Measurements from ENCODE around the gene DCXR.

The DCXR gene

GRCh38 chr17:81990836-81991683, 46.4 kb downstream of the DCXR start:
- Histone ChIP-seq H3K4me1 (ENCODE audit: insufficient read depth, low read length) (peaks cover 30% of the 10 kb centered on the region; the same call in 1 of the 2 replicates), H3K27ac (ENCODE audit: low read depth, low read length) (peak overlapping the region; percentile 70; the same call in 1 of the 2 replicates), H3K4me3 (ENCODE audit: low read length) (no peak overlapping the region), H3K36me3 (ENCODE audit: insufficient read depth, low read length) (peaks cover 9% of the 10 kb centered on the region; the same call in 1 of the 2 replicates), H3K9me3 (ENCODE audit: insufficient read depth, low read depth, low read length) (no peaks in the 10 kb centered on the region), H3K9ac (ENCODE audit: low read depth, low read length) (peak overlapping the region; percentile 41; the same call in 1 of the 2 replicates), H3K27me3 (ENCODE audit: insufficient read depth, low read length) (no peaks in the 10 kb centered on the region)
- 88% methylated on average over 25 of the region's 25 CpGs for WGBS

- Histone ChIP-seq H3K36me3 (ENCODE audit: insufficient read depth, low read length) (peaks cover 34% of the 10 kb centered on the region), H3K4me1 (ENCODE audit: insufficient read depth, low read length) (peaks cover 17% of the 10 kb centered on the region; the same call in 1 of the 2 replicates), H3K4me3 (ENCODE audit: low read length) (no peak overlapping the region), H3K9me3 (ENCODE audit: insufficient read depth, low read depth, low read length) (no peaks in the 10 kb centered on the region), H3K9ac (ENCODE audit: low read depth, low read length) (no peak overlapping the region), H3K27me3 (ENCODE audit: insufficient read depth, low read length) (no peaks in the 10 kb centered on the region), H3K27ac (ENCODE audit: low read depth, low read length) (no peak overlapping the region)
- 96% methylated on average over 26 of the region's 26 CpGs for WGBS
Observed at GRCh38 chr17:81987161-81987770, 50.2 kb downstream of the DCXR start.

- H3K9me3 ChIP-seq (ENCODE audit: insufficient read depth, low read depth, low read length): no peaks in the 10 kb centered on the region
- no peaks in the 10 kb centered on the region for H3K27me3 ChIP-seq (ENCODE audit: insufficient read depth, low read length)
- H3K4me3 ChIP-seq (ENCODE audit: low read length): no peak overlapping the region
- H3K9ac ChIP-seq (ENCODE audit: low read depth, low read length): no peak overlapping the region
- WGBS: 96% methylated on average over 26 of the region's 26 CpGs
- 0 out of 2 replicates have a peak, but pooled peaks cover 11% of the 10 kb centered on the region for H3K4me1 ChIP-seq (ENCODE audit: insufficient read depth, low read length)
- peaks cover 34% of the 10 kb centered on the region for H3K36me3 ChIP-seq (ENCODE audit: insufficient read depth, low read length)
- no peak overlapping the region for H3K27ac ChIP-seq (ENCODE audit: low read depth, low read length)
Observed at GRCh38 chr17:81986606-81987005, 50.9 kb downstream of the DCXR start.

Data from HUES64 (cell line).